GM21360 (cell line): ENCODE measurements around the gene MUS81.
"Not testable (repeated sequence)": the region's sequence is repeated elsewhere in the genome, so short reads cannot be mapped to it uniquely, and the experiment has no call there.

Experiments used
- ATAC-seq: cut with Tn5 transposase; IDR thresholded peaks from one replicate; pipeline ENCODE4 v1.9.1; 2021; ENCODE audit warnings: mild to moderate bottlenecking, moderate library complexity; ENCODE audit not compliant: unreplicated experiment

The MUS81 gene

DNA sequence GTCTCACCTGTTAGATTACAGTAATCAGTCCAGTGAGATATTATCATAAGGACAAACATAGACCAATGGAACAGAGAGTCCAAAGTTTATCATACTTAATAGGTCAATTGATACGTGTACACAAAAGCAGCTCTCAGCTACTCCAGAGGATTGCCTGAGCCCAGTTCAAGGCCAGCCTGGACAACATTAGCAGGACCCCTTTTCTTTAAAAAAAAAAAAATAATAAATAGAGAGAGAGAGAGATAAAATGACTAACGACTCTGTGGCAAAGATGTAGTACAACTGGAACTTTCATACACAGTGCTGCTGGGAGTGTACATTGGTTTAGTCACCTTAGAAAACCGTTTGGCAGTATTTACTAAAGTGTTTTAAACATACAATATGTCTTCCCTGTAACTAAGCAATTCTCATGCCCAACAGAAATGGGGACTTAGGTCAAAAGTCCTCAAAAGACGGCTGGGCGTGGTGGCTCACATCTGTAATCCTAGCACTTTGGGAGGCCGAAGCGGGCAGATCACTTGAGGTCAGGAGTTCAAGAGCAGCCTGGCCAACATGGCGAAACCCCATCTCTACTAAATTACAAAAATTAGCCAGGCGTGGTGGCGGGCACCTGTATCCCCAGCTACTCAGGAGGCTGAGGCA is 15.9 kb upstream of the MUS81 start:
- ATAC-seq, result no peak

DNA sequence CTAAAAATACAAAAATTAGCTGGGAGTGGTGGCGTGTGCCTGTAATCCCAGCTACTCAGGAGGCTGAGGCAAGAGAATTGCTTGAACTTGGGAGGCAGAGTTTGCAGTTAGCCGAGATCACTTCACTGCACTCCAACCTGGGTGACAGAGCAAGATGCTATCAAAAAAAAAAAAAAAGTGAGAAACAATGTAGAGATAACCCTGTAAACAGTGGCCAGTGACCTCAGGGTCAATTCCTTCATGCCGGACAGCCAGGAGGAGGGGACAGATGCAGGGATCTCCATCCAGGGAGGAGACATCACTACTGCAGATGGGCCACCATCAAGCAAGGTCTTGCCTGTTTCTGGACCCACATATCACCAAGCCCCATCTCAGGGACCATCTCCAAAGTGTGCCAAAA is 12.5 kb upstream of the MUS81 start:
- ATAC-seq, result no peak

- not testable (repeated sequence) for ATAC-seq
These were observed 11.5 kb upstream of the MUS81 start for GRCh38 chr11:65848693-65849092.

GRCh38 chr11:65849366-65849765 is 10.9 kb upstream of the MUS81 start:
- no peak for ATAC-seq

GRCh38 chr11:65849771-65850216 is 10.4 kb upstream of the MUS81 start:
- ATAC-seq, result no peak

DNA sequence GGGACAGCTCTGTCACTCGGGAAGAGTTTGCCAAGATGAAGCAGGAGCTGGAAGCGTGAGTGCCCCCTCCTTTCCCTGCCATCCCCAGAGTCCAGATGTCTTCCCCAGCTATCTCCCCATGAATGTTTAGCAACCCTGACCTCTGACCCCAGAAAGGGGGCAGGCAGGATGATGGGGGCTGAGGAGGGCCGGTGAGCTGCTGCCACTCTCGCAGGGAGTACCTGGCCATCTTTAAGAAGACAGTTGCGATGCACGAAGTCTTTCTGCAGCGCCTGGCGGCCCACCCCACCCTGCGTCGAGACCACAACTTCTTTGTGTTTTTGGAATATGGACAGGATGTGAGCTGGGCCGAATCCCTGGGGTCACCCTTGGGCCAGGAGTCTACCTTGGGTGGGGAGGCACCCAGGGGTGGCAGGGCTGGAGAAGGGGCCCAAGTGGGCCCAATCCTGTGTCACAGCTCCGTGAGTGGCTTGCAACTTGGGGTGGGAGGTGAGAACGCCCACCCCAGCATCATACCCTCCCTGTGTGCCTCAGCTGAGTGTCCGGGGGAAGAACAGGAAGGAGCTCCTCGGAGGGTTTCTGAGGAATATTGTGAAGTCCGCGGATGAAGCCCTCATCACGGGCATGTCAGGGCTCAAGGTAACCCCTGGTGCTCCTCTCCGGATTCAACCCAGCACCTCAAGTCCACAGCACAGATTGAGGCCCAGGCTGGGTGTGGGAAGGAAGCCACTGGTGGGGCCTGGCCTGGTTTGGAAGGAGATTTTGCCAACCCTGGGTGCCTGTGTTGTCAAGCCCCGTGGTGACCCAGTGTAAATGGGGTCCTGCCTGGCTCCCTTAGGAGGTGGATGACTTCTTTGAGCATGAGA is 9.8 kb upstream of the MUS81 start:
- ATAC-seq, result no peak

DNA sequence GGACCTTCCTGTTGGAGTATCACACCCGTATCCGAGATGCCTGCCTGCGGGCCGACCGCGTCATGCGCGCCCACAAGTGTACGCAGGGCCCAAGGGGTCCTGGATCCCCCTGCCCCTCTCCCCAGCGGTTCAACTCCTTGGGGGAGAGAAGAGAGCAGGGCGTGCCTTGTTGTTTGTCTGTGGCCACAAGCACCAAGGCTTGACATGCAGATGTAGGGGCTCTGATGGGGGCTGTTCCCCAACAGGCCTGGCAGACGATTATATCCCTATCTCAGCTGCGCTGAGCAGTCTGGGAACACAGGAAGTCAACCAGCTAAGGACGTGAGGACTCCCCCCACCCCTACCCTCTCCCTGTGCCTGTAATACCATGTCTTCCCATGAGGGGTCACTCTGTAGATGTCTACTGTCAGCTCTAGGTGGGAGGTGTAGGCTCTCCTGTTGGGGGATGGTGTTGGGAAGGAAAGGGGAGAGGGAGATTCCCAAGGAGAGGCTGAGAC is 9.1 kb upstream of the MUS81 start:
- no peak for ATAC-seq

GRCh38 chr11:65851811-65852507 is 8.3 kb upstream of the MUS81 start:
- ATAC-seq, result no peak

DNA sequence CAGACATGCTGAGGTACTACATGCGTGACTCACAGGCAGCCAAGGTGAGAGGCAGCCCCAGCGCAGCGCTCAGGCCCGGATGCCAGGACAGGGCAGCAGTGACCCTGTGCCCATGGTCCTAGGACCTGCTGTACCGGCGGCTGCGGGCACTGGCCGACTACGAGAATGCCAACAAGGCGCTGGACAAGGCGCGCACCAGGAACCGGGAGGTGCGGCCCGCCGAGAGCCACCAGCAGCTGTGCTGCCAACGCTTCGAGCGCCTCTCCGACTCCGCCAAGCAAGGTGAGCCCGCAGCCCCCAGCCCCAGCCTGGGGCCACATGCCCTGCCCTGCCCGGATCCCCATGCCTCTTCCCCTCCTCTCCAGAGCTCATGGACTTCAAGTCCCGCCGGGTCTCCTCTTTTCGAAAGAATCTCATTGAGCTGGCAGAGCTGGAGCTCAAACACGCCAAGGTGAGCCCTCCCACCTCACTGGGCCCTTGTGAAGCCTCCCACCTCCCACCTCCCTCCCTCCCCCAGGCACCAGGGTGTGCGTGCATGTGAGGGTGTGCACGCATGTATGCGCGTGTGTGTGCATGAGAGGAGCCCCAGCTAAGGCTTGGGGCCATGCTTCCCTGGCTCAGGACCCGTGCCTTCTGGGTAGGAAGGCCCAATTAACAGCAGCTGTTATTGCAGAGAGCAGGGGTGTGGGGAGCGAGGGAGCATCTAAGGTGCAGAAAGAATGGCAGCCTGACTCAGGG is 7.6 kb upstream of the MUS81 start:
- no peak for ATAC-seq

GRCh38 chr11:65853246-65853979 is 6.8 kb upstream of the MUS81 start:
- ATAC-seq, result no peak

DNA sequence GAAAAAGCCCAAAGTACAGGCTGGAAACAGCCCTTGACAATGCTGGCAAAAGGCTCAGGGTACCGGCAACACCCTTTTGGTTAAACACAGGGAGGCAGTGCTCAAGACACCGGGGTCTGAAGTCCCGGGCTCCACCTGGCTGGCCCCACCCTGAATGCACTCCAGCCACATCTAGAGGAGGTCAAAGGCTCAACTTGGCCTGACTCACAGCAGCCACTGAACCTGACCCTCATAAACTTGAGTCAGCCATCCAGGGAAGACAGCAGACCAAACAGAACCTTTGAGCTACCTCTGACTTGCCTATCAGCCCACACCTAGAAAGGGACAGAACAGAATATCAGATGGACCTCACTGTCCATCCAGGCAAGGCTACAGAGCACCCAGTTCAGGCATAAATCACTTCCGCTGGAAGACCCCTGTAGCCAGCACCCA is 6.1 kb upstream of the MUS81 start:
- no peak for ATAC-seq

- no peak for ATAC-seq
These were observed 5.1 kb upstream of the MUS81 start for GRCh38 chr11:65854852-65855837.

GRCh38 chr11:65855927-65856363 is 4.3 kb upstream of the MUS81 start:
- ATAC-seq, result no peak

- ATAC-seq, result peak; percentile 26
These were observed 3.3 kb upstream of the MUS81 start for GRCh38 chr11:65856689-65857499.

GRCh38 chr11:65857500-65857852 is 2.8 kb upstream of the MUS81 start:
- ATAC-seq, result peak; percentile 1

- ATAC-seq, result peak; percentile 42
These were observed 2.2 kb upstream of the MUS81 start, which contains the start of gene CFL1 for GRCh38 chr11:65857853-65858680. Gene CFL1 (minus strand): TSS chr11:65858180. CDS start chr11:65858099, 81 bp downstream.

DNA sequence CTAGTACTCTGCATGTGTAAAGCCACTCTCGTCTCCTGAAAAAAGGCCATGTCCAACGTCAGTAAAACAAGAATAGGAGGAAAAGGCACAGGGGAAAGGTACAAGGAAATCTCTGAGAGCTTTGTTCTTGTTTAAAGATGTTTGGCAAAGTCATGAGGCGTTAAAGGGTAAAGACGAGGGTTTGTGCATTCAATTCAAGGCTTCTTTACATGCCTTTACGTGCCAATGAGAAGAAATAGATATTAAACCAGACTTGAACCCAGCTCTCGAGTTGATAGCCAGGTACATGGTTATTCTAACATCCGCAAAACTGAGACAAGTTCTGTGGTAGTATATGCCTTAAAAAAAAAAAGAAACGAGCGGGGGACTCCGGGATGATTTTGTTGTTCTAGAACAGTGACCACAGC is 1.5 kb upstream of the MUS81 start:
- ATAC-seq, result no peak
